NK-92 treated with Interleukin-12 subunit alpha and Interleukin-12 subunit beta, amount 100 ng/mL, for 24 hours (cell line): ENCODE results near the gene TXNRD2.

Source experiments
- DNase-seq: peaks from one replicate; lab custom pipeline; 2025; lab: John Stamatoyannopoulos, UW

Gene TXNRD2

DNA sequence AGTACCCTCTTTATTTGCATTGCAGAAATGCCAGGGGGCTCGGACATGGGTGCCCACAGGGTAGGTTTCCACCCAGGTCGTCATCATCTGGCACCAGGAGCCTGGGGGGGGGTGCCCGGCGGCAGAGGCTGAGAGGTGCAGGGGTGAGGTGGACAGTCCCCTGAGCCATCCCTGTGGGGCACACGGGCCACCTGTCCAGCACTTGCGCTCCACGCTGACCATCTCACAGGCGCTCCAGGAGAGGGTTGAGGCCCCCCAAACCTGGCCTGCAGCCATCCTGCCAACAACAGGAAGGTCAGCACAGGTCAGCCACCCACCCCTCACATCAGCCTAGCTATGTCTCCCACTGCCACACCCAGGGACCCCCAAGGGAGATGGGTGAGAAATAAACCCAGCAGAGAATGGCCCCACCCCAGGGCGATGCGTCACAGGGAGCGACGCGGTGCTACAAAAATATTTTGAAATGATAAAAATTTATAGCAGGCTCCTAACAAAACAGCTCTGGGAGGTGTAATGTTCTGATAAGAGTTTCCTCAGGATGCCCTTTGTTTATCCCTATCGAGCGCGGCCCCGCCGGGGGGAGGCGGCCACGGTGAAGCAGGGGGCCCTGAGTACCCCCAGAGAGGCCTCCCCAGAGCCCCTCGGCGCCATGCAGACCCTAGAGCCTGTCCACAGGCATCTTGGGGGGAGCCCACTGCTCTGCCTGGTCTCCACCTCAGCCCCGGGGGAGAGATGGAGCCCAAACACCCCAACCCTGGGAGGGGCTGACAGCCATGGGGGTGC, 65.9 kb downstream of the TXNRD2 start:
- no peak for DNase-seq

GRCh38 chr22:19875061-19875530, 66.5 kb downstream of the TXNRD2 start:
- DNase-seq: no peak

DNA sequence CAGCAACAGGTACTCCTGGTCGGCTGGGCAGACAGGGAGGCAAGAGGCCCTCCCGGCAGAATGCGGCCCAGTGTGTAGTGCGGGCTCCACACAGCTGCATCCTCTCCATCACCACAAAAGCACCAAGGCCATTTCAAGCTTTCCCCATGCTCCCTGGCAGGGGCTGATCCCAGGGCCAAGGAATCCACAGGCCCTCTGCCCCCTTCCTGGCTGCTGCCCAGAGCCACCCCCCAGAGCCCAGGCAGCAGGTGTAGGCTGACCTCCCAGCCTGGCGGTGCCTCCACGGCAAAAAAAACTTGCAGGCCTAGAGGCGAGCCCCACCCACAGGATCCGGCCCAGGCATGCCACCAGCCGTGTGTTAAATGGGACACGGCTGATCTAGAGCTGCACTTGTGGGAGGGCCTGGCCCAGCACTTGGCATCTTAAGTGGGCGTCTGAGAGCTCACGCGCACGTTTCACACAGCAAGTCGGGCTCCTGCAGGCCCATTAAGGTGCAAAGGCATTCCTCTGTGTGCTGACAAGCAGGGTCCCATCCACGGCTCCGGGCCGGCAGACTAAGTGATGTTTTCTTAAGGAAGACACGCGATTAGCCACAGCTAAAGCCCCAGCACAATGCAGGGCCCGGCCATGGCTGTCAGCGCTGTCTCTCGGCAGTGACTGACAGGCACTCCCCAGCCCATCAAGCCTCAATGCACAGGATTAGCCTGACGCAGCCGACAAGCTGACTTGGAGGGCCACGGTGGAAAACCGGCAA, 67.1 kb downstream of the TXNRD2 start:
- DNase-seq: no peak

- DNase-seq: no peak
Measured at GRCh38 chr22:19873960-19874306, 67.7 kb downstream of the TXNRD2 start.

- DNase-seq: no peak
Measured at GRCh38 chr22:19873138-19873959, 68.3 kb downstream of the TXNRD2 start.

DNA sequence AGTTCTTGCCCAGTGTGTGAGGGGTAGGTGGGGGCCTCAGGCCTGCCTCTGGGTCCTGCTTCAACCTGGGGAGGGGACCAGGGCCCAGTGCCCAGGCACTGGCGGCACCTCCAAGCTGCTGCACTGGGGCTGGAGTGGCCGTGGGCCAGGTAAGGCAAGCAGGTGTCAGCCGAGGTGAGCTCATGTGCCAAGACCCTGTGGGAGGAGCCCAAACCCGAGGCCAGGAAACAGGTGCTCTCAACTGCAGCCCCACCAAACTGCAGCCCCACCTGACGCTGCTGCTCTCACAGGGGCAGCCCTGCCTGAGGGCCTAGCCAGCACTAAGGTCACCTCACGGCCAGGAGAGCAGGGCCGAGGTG, 68.9 kb downstream of the TXNRD2 start:
- no peak for DNase-seq

DNA sequence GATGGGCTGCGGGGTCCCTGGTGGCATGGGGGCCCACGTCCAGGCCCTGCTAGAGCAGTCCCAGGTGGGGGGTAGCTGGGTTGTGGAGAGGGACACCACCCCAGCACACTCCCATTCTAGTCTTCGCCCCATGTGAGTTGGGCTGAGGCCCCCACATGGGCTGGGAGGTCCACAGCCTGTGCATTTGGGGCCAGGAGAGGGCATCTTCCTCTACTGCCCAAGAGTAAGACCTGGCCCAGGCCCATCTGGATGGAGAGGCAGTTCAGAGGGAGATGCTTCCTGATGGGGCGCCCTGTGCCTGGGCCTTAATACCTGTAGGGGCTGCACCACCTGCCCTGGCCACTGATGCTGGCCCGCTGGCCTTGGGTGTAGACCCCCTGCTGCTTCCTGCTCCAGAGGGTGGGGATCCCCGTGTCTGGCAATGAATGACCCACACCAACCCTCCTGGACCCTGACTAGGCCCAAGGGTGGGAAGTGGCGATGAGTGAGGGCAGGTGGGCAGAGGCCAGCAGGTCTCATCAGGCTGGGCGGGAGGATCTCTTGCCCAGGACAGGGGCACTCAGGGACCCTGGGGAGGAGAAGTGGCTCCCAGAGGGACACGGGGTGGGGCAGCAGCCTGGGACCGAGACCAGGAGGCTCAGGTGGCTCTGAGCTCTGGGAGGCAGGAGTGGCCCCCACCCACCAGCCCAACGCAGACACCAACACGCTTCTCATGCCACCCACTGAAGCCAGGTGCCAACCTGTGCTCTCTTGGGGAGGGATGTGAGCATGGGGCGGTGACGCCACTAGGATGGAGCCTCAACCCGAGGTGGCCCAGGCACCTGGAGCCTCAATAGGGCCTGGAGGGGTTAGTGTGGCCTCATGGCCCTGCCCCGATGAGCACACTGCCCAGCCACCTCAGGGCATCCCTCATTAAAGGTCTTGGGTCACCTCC, 69.5 kb downstream of the TXNRD2 start:
- no peak for DNase-seq

- DNase-seq: no peak
Measured at GRCh38 chr22:19871023-19871844, 70.4 kb downstream of the TXNRD2 start.

- DNase-seq: no peak
Measured at GRCh38 chr22:19870153-19871022, 71.2 kb downstream of the TXNRD2 start.

- DNase-seq: no peak
Measured at GRCh38 chr22:19869497-19870152, 72.0 kb downstream of the TXNRD2 start.

GRCh38 chr22:19868773-19869471, 72.7 kb downstream of the TXNRD2 start:
- DNase-seq: no peak

DNA sequence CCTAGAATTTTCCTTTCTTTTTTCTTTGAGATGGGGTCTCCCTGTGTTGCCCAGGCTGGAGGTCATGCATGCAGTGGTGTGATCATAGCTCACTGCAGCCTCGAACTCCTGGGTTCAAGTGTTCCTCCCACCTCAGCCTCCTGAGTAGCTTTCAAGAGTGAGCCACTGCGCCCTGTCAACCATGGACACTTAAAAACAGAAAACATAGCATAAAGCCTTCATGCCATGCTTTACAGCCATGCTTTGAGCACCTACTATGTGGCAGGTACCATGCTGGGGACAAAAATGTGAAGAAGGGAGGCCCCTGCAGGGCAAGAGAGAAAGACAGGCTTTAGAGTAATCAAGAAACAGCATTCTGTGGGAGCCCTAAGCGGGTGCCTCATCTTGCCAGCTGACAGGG, 73.3 kb downstream of the TXNRD2 start:
- DNase-seq: no peak

DNA sequence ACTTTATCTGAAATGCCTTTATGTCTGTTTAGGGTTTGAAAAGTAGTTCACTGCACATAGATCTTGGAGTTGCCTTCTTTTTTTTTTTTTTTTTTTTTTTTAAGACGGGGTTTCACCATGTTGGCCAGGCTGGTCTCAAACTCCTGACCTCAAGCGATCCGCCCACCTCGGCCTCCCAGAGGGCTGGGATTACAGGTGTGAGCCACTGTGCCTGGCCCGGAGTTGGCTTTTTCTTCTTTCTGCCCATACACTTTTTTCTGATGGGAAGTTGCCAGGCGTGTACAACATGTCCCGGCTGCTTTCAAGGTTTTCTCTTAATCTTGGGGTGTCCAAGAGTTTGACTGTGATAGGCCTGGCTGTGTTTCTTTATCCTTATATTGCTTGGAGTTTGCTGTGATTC, 74.0 kb downstream of the TXNRD2 start:
- DNase-seq: no peak

- no peak for DNase-seq
Measured at GRCh38 chr22:19866665-19867009, 75.0 kb downstream of the TXNRD2 start.

- DNase-seq: no peak
Measured at GRCh38 chr22:19865141-19865829, 76.3 kb downstream of the TXNRD2 start.

- no peak for DNase-seq
Measured at GRCh38 chr22:19864538-19865106, 77.0 kb downstream of the TXNRD2 start.

GRCh38 chr22:19863571-19863970, 78.0 kb downstream of the TXNRD2 start:
- no peak for DNase-seq
